ENCODE measurements around the gene CD96.

CD96 gene

DNA sequence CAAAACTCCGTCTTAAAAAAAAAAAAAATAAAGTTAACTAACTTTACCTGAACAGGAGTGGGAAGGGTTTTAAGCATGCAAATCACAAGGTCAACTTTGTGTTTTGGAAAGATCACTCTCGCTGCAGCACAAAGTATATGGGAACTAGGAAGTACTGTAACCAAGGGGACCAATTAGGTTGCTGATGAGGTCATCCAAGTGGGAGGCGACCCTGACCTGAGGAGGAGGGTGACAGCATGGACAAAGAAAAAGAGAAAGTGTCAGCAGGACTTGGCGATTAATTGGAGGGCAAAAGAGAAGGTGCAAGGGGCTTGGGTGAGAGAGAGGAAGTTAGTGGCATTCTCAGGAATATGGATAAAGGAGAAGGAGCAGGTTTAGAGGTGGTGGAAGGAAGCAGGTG, 142.6 kb downstream of the CD96 start:
- TF ChIP-seq CEBPB (IDR thresholded peaks at IDR 0.05): no peak
- TF ChIP-seq, protein P1, sequence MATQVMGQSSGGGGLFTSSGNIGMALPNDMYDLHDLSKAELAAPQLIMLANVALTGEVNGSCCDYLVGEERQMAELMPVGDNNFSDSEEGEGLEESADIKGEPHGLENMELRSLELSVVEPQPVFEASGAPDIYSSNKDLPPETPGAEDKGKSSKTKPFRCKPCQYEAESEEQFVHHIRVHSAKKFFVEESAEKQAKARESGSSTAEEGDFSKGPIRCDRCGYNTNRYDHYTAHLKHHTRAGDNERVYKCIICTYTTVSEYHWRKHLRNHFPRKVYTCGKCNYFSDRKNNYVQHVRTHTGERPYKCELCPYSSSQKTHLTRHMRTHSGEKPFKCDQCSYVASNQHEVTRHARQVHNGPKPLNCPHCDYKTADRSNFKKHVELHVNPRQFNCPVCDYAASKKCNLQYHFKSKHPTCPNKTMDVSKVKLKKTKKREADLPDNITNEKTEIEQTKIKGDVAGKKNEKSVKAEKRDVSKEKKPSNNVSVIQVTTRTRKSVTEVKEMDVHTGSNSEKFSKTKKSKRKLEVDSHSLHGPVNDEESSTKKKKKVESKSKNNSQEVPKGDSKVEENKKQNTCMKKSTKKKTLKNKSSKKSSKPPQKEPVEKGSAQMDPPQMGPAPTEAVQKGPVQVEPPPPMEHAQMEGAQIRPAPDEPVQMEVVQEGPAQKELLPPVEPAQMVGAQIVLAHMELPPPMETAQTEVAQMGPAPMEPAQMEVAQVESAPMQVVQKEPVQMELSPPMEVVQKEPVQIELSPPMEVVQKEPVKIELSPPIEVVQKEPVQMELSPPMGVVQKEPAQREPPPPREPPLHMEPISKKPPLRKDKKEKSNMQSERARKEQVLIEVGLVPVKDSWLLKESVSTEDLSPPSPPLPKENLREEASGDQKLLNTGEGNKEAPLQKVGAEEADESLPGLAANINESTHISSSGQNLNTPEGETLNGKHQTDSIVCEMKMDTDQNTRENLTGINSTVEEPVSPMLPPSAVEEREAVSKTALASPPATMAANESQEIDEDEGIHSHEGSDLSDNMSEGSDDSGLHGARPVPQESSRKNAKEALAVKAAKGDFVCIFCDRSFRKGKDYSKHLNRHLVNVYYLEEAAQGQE (IDR thresholded peaks at IDR 0.05; ENCODE audit: low read depth): no peak
- TF ChIP-seq, protein P2, sequence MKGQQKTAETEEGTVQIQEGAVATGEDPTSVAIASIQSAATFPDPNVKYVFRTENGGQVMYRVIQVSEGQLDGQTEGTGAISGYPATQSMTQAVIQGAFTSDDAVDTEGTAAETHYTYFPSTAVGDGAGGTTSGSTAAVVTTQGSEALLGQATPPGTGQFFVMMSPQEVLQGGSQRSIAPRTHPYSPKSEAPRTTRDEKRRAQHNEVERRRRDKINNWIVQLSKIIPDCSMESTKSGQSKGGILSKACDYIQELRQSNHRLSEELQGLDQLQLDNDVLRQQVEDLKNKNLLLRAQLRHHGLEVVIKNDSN (IDR thresholded peaks at IDR 0.05): no peak
- no peak for TF ChIP-seq TCF12 (IDR thresholded peaks at IDR 0.05; ENCODE audit: low read depth)
- TF ChIP-seq TAF1 (IDR thresholded peaks at IDR 0.05; ENCODE audit: low read depth): no peak
- TF ChIP-seq, protein P3, sequence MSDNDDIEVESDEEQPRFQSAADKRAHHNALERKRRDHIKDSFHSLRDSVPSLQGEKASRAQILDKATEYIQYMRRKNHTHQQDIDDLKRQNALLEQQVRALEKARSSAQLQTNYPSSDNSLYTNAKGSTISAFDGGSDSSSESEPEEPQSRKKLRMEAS (IDR thresholded peaks at IDR 0.05): no peak
- TF ChIP-seq TEAD4 (IDR thresholded peaks at IDR 0.05): no peak

DNA sequence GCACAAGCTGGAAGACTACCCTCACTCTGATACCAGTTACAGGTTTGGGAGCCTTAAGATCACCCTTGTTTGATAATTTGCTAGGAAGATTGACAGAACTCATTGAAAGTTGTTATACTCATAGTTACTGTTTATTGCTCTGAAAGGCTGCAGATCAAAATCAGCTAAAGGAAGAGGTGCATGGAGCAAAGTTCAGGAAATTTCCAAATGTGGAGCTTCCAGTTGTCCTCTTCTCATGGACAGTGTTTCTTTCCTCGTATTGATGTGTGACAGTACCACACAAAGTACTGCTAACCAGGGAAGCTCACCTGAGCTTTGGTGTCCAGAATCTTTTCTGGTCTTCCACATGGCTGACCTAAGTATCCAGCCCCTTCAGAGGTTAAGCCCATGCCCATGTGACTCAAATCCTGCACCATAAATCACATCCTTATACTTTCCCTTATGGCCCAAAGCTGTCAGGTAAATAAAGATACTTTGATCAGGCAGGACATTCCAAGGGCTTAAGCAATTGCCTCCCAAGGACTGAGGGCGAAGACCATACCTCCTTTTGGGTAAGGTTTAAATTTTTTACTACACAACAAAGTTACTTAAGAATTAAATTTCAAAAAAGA, 146.3 kb downstream of the CD96 start:
- TF ChIP-seq YY1 (IDR thresholded peaks at IDR 0.05; ENCODE audit: low read depth) (no peak), RAD21 (IDR thresholded peaks at IDR 0.05; ENCODE audit: low read depth) (no peak), TCF12 (IDR thresholded peaks at IDR 0.05; ENCODE audit: low read depth) (no peak), CEBPB (IDR thresholded peaks at IDR 0.05) (no peak), ZBTB7A (IDR thresholded peaks at IDR 0.05; ENCODE audit: low read depth) (no peak), CREB1 (IDR thresholded peaks at IDR 0.05; ENCODE audit: low read depth) (no peak)
- TF ChIP-seq, protein P3 (IDR thresholded peaks at IDR 0.05): no peak

DNA sequence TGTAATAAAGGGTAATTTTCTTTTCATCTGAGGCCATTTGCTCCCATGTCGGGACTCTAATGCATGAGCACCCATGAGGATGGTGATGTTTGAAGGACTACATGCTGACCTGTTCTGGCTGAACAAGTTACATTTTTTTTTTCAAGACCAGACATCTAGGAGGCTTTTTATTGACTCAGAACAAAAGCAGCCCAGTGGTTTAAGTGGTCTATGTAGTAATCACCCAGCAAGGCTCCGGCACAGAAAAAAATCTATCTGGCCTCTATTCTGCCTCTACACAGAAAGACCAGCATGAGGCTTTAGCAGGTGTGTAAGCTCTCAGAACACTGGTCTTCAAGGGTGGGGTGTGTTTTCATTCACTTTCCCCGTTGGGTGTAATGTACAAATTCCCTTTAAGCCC, 148.2 kb downstream of the CD96 start:
- TF ChIP-seq TEAD4 (IDR thresholded peaks at IDR 0.05) (no peak), YY1 (IDR thresholded peaks at IDR 0.05; ENCODE audit: low read depth) (no peak), NFIC (IDR thresholded peaks at IDR 0.05) (no peak), TCF12 (IDR thresholded peaks at IDR 0.05; ENCODE audit: low read depth) (no peak), EP300 (IDR thresholded peaks at IDR 0.05; ENCODE audit: borderline replicate concordance) (no peak), EGR1 (IDR thresholded peaks at IDR 0.05) (no peak), CEBPB (IDR thresholded peaks at IDR 0.05) (no peak), CREB1 (IDR thresholded peaks at IDR 0.05; ENCODE audit: low read depth) (no peak)
- TF ChIP-seq, protein P2 (IDR thresholded peaks at IDR 0.05): no peak
- TF ChIP-seq, protein P3 (IDR thresholded peaks at IDR 0.05): no peak
- TF ChIP-seq, protein P1 (IDR thresholded peaks at IDR 0.05; ENCODE audit: low read depth): no peak

DNA sequence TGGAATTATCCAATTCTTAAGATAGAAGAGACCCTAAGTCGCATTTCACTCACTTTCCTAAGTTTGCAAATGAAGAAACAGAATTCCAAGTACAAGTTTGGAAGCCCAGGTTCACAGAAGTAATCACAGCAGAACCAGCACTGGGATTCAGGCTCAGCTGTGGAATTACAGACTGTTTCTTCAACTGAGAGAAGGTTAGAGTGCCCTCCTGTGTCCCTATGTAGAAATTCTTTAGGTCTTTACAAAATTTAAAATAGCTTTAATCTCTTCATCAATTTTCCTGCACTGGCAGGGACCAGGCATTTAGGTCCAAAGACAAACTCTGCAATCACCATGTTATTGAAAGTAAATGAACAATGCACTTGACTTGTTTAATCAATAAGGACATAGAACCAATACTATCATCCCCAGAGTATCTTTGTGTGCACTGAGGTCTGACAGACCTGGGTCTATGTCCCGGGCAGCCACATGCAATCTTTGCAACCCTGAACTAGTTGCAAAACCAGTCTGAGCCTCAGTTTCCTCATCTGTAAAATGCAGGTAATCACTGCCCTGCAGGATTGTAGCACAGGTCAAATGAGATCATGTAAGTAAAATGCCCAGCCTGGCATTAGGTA, 149.4 kb downstream of the CD96 start:
- TF ChIP-seq, protein P1 (IDR thresholded peaks at IDR 0.05; ENCODE audit: low read depth): no peak
- peak; percentile 66 for TF ChIP-seq RAD21 (IDR thresholded peaks at IDR 0.05; ENCODE audit: low read depth)
- TF ChIP-seq, protein P2 (IDR thresholded peaks at IDR 0.05): no peak
